ENCODE measurements around the gene ADCY4. TPM values are rescaled to one million over a fixed set of nuclear protein-coding genes. Genes with fewer than 3 reads are reported as not detected.
A peak's percentile ranks its signal among the peaks of the same experiment; 100 is the strongest.
"Not testable (repeated sequence)": the region's sequence is repeated elsewhere in the genome, so short reads cannot be mapped to it uniquely, and the experiment has no call there.

Gene ADCY4
- total and polyA plus RNA-seq, 2 of the 13 experiments (the other 11 are each of a cell fraction or from before 2014, with no cell fraction given) = 0.03 TPM; not detected in 1

- 2% methylated on average over 9 of the region's 9 CpGs for WGBS (ENCODE audit: low lambda C conversion rate)
- FAIRE-seq = peak; percentile 56
- DNase-seq (ENCODE audit: low spot score); H3K79me2 ChIP-seq (ENCODE audit: insufficient read depth, low read length); BruUV-seq (replicated peaks); ATAC-seq; H3K9me3 ChIP-seq (ENCODE audit: low read length); H3K27ac ChIP-seq (ENCODE audit: extremely low read length, insufficient read depth, low read length); H3K36me3 ChIP-seq (replicated peaks in 1 of 2; ENCODE audit: control insufficient read depth in 1 of 2, insufficient read depth in 2 of 2, low read length in 2 of 2); in situ Hi-C loops (cut with HindIII; ENCODE audit: extremely low pct_ligation_motif_present, low pct_unique_long_range_greater_than_20kb); H3K9ac ChIP-seq (ENCODE audit: insufficient read depth, low read depth, low read length); H3K4me2 ChIP-seq (ENCODE audit: low read depth, low read length); H3K4me3 ChIP-seq (replicated peaks in 1 of 3; ENCODE audit: insufficient read depth in 1 of 3, low read depth in 2 of 3, low read length in 3 of 3); H2AFZ ChIP-seq (ENCODE audit: low read length); H4K20me1 ChIP-seq (ENCODE audit: insufficient read depth, low read length); TF ChIP-seq CREB1 (CRISPR knock-in tag; IDR thresholded peaks at IDR 0.05): not testable (repeated sequence)
- POLR2A ChIA-PET = interaction anchor here (2.1 to 3.1 kb wide), 3 partner anchors 85 to 110 kb away, joined by 4 to 14 read pairs (median 12); partner anchors contain the start of genes CBLN3, KHNYN and TINF2
- CTCF ChIA-PET (ENCODE audit: low intra/inter-chr PET ratio, low total read pairs) = interaction anchor here (0.9 to 10.2 kb wide), 2 partner anchors 84 to 106 kb away, joined by 3 to 235 read pairs; partner anchors contain the start of genes CBLN3 and KHNYN
- intact Hi-C loops (cut with micrococcal nuclease; ENCODE audit: unreplicated experiment) = loop anchor here (1.0 kb wide), 2 partner anchors 103 to 108 kb away; no protein-coding TSS in a partner anchor
- H3K27me3 ChIP-seq (ENCODE audit: control insufficient read depth in 1 of 2, insufficient read depth in 2 of 2, low read length in 2 of 2) = peaks cover 30 to 81% of the 10 kb centered on the region in 2 experiments
- peaks cover 23% of the 10 kb centered on the region for H3K4me1 ChIP-seq (ENCODE audit: insufficient read depth, low read length)
- 0 out of 2 replicates have a peak, but pooled peaks have one; percentile 35 for TF ChIP-seq ELF3 (CRISPR knock-in tag; IDR thresholded peaks at IDR 0.05)
- 0 out of 2 replicates have a peak, but pooled peaks have one; percentile 6 for TF ChIP-seq CEBPG (CRISPR knock-in tag; IDR thresholded peaks at IDR 0.05)
- TF ChIP-seq ZNF543 (CRISPR knock-in tag; IDR thresholded peaks at IDR 0.05) = 0 out of 2 replicates have a peak, but pooled peaks have one; percentile 31
- 0 out of 2 replicates have a peak, but pooled peaks have one; percentile 32 for TF ChIP-seq ZFX (CRISPR knock-in tag; IDR thresholded peaks at IDR 0.05; ENCODE audit: low read depth)
- TF ChIP-seq, protein P1, sequence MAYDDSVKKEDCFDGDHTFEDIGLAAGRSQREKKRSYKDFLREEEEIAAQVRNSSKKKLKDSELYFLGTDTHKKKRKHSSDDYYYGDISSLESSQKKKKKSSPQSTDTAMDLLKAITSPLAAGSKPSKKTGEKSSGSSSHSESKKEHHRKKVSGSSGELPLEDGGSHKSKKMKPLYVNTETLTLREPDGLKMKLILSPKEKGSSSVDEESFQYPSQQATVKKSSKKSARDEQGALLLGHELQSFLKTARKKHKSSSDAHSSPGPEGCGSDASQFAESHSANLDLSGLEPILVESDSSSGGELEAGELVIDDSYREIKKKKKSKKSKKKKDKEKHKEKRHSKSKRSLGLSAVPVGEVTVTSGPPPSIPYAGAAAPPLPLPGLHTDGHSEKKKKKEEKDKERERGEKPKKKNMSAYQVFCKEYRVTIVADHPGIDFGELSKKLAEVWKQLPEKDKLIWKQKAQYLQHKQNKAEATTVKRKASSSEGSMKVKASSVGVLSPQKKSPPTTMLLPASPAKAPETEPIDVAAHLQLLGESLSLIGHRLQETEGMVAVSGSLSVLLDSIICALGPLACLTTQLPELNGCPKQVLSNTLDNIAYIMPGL (CRISPR knock-in tag; IDR thresholded peaks at IDR 0.05; ENCODE audit: borderline replicate concordance in 1 of 2, low read depth in 1 of 2) = peak; percentile 54 to 78; a peak in 2 of 4 replicates
- TF ChIP-seq SALL1 (CRISPR knock-in tag; IDR thresholded peaks at IDR 0.05) = peak; percentile 38
- 0 out of 2 replicates have a peak, but pooled peaks have one; percentile 33 for TF ChIP-seq ZNF574 (CRISPR knock-in tag; IDR thresholded peaks at IDR 0.05)
- 0 out of 2 replicates have a peak, but pooled peaks have one; percentile 21 for TF ChIP-seq ISL2 (CRISPR knock-in tag; IDR thresholded peaks at IDR 0.05)
- 0 out of 2 replicates have a peak, but pooled peaks have one; percentile 41 for TF ChIP-seq IRF2 (CRISPR knock-in tag; IDR thresholded peaks at IDR 0.05)
- TF ChIP-seq TFAP4 (IDR thresholded peaks at IDR 0.05; ENCODE audit: borderline replicate concordance, low read depth) = 0 out of 2 replicates have a peak, but pooled peaks have one; percentile 16
- peak; percentile 38; the same call in 1 of the 2 replicates for TF ChIP-seq ATF3 (CRISPR knock-in tag; IDR thresholded peaks at IDR 0.05)
- peak; percentile 79 for TF ChIP-seq CREB1 (IDR thresholded peaks at IDR 0.05)
- peak; percentile 59; the same call in 1 of the 2 replicates for TF ChIP-seq MIER3 (CRISPR knock-in tag; IDR thresholded peaks at IDR 0.05; ENCODE audit: borderline replicate concordance)
- 0 out of 2 replicates have a peak, but pooled peaks have one; percentile 31 for TF ChIP-seq THAP11 (CRISPR knock-in tag; IDR thresholded peaks at IDR 0.05)
- TF ChIP-seq SMC3 (IDR thresholded peaks at IDR 0.05; ENCODE audit: low read length) = peak; percentile 19; the same call in 1 of the 2 replicates
- peak; percentile 14; the same call in 1 of the 2 replicates for TF ChIP-seq ZFY (CRISPR knock-in tag; IDR thresholded peaks at IDR 0.05)
- TF ChIP-seq KDM2A (CRISPR knock-in tag; IDR thresholded peaks at IDR 0.05; ENCODE audit: borderline replicate concordance, low read depth) = peak; percentile 90
- peak; percentile 46; the same call in 1 of the 2 replicates for TF ChIP-seq ZBTB21 (CRISPR knock-in tag; IDR thresholded peaks at IDR 0.05)
Observed at GRCh38 chr14:24327914-24328313, 7.0 kb downstream of the ADCY4 start.

Data from HepG2 (cell line).